Lung (tissue), 12 donors: Measurements from ENCODE around the gene CPM. TPM values are rescaled to one million over a fixed set of nuclear protein-coding genes. Genes with fewer than 3 reads are reported as not detected.

ENCODE experiments used
- ATAC-seq: fragments of 200-7000 bp; cut with Tn5 transposase; one replicate; pipeline ENCODE4 v1.9.1; 2020; ENCODE audit warnings: moderate number of reproducible peaks; ENCODE audit not compliant: insufficient read depth, low FRiP score
- DNase-seq, 3 donors: peaks; one replicate each; pipeline ENCODE4 v3.0.0-alpha.2; 2013 to 2017
- H3K27ac ChIP-seq, 2 donors: one replicate each; pipeline ENCODE4 v1.5.1; 2013; ENCODE audit warnings: mild to moderate bottlenecking in 2 of 2, moderate library complexity in 2 of 2, control low read depth in 1 of 2, inconsistent platforms in 1 of 2, low read depth in 1 of 2, low read length in 1 of 2
- H3K27me3 ChIP-seq, 3 donors: one replicate each; pipeline ENCODE4 v1.5.1; 2013; ENCODE audit warnings: low read length in 2 of 3; ENCODE audit not compliant: control insufficient read depth in 3 of 3, insufficient read depth in 3 of 3
- H3K36me3 ChIP-seq, 4 donors: one replicate each; pipeline ENCODE4 v1.5.1; 2013; ENCODE audit warnings: low read length in 4 of 4, mild to moderate bottlenecking in 1 of 4, moderate library complexity in 1 of 4; ENCODE audit not compliant: control insufficient read depth in 4 of 4, insufficient read depth in 4 of 4
- H3K4me1 ChIP-seq, 5 donors: one replicate each; pipeline ENCODE4 v1.5.1; 2013; ENCODE audit warnings: low read length in 5 of 5, mild to moderate bottlenecking in 2 of 5, moderate library complexity in 1 of 5; ENCODE audit not compliant: control insufficient read depth in 5 of 5, insufficient read depth in 5 of 5
- H3K4me3 ChIP-seq: one replicate; pipeline ENCODE4 v1.5.1; 2013; ENCODE audit warnings: mild to moderate bottlenecking, control low read depth, moderate library complexity
- H3K9ac ChIP-seq, 2 donors: one replicate each; pipeline ENCODE4 v1.5.1; 2013; ENCODE audit warnings: low read length in 2 of 2, control low read depth in 1 of 2; ENCODE audit not compliant: insufficient read depth in 1 of 2
- H3K9me3 ChIP-seq, 4 donors: one replicate each; pipeline ENCODE4 v1.5.1; 2013; ENCODE audit warnings: low read length in 3 of 4, mild to moderate bottlenecking in 1 of 4, moderate library complexity in 1 of 4; ENCODE audit not compliant: control insufficient read depth in 4 of 4, insufficient read depth in 3 of 4
- WGBS, 2 donors: extraction: QIAGEN DNeasy Blood & Tissue Kit; methylation state at CpG; one replicate each; pipeline ENCODE4 v1.1.7; 2013; 5-methylcytosine and 5-hydroxymethylcytosine counted together
- polyA plus RNA-seq, 2 donors: library from polyadenylated mRNA; stranded (reverse); fragments of 200-250 nt; gene quantifications; one replicate each; pipeline ENCODE4 v1.2.1, GENCODE V29; 2013
- total RNA-seq, 2 donors: library from RNA; depleted of rRNA in 1 of 2; stranded (reverse); fragments of >200 nt in 1 of 2; gene quantifications; one replicate each; pipeline ENCODE4 v1.2.1, GENCODE V29; 2014 to 2021
- TF ChIP-seq, protein P1 (sequence below): IDR thresholded peaks from 2 replicates; pipeline ENCODE4 v1.5.1; 2012; ENCODE audit warnings: mild to moderate bottlenecking; ENCODE audit errors: control extremely low read depth, extremely low read depth
- donor health status: control.
- donor health status: control.
- donor health status: Bipolar disorder and iron deficiency.
- donor health status: healthy.
- donor health status: DM: yes; HTN: yes; CAD: no.

CPM gene
- total and polyA plus RNA-seq, 4 donors, result 66.6 to 241 (median 136) TPM

DNA sequence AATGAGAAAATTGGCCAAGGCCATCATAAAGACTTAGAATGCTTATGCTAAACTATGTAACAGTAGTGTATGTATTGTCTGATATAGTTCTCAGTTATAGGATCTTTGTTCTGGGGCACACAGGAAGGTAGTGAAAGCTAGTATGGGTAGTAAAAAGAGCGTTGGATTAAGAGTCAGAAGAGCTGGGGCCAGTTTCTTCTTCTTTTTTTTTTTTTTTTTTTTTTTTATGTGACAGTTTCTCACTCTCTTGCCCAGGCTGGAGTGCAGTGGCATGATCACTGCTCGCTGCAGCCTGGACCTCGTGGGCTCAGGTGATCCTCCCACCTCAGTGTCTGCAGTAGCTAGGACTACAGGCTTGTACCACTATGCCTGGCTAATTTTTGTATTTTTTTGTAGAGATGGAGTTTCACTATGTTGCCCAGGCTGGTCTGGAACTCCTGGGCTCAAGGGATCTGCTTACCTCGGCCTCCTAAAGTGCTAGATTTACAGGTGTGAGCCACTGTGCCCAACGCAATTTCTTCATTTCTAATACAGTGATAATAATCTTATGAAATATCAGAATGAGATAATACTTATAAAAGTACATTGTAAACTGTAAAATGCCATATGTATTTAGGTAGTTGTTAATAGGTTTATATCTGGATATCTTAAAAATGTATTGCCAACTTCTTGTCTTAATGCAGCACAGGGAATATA, 117.6 kb downstream of the CPM start:
- DNase-seq (no peak), ATAC-seq (no peak)
- no peak overlapping the region for H3K9ac ChIP-seq
- H3K27ac ChIP-seq, result no peak overlapping the region
- peaks cover 11 to 26% (median 26%) of the 10 kb centered on the region in 4 donors for H3K36me3 ChIP-seq
- H3K4me3 ChIP-seq, result no peak overlapping the region
- no peaks in the 10 kb centered on the region for H3K9me3 ChIP-seq
- peaks cover 0 to 4% (median 0%) of the 10 kb centered on the region in 5 donors for H3K4me1 ChIP-seq
- TF ChIP-seq, protein P1, sequence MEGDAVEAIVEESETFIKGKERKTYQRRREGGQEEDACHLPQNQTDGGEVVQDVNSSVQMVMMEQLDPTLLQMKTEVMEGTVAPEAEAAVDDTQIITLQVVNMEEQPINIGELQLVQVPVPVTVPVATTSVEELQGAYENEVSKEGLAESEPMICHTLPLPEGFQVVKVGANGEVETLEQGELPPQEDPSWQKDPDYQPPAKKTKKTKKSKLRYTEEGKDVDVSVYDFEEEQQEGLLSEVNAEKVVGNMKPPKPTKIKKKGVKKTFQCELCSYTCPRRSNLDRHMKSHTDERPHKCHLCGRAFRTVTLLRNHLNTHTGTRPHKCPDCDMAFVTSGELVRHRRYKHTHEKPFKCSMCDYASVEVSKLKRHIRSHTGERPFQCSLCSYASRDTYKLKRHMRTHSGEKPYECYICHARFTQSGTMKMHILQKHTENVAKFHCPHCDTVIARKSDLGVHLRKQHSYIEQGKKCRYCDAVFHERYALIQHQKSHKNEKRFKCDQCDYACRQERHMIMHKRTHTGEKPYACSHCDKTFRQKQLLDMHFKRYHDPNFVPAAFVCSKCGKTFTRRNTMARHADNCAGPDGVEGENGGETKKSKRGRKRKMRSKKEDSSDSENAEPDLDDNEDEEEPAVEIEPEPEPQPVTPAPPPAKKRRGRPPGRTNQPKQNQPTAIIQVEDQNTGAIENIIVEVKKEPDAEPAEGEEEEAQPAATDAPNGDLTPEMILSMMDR, result no peak
- no peaks in the 10 kb centered on the region for H3K27me3 ChIP-seq
- WGBS, 2 donors, result 86 to 94% methylated on average over 5 of the region's 5 CpGs

DNA sequence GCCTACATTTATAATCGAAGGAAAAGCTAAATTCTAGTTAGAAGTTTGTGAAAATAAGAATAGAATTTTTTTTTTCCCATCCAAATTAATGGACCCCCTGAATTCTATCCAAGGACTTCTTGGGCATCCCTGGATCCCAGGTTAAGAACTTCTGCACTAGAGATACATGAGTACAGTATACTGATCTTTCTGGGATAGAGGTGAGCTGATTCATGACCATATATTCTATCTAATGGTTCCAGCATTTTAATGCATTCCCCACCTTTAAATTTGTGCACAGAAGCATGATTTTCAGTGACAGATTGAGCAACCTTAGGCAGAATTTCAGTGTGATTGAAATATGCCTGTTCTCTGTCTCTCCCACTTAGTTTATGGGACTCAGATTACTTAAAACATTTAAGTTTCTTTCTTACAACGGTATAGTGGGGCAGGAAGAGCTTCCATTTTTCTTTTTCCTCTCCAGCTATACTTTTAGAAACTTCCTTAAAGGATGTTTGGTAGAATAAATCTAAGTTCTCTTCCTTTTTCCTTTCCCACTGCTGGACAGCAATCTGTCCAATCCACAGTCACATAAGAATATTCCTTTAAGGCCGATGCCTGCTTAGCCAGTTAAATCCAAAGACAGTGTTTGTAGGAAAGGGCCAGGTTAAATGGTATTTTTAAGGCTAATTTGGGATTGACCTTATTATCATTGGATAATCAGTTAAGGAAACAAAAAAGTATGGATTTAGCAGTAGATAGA, 118.3 kb downstream of the CPM start:
- H3K27me3 ChIP-seq, result no peaks in the 10 kb centered on the region
- no peak overlapping the region for H3K4me3 ChIP-seq
- DNase-seq, result no peak
- TF ChIP-seq, protein P1, result no peak
- no peak for ATAC-seq
- H3K9me3 ChIP-seq, result no peaks in the 10 kb centered on the region
- 70 to 74% methylated on average over 3 of the region's 3 CpGs for WGBS, 2 donors
- peaks cover 11 to 26% (median 24%) of the 10 kb centered on the region in 4 donors for H3K36me3 ChIP-seq
- no peak overlapping the region for H3K9ac ChIP-seq
- H3K27ac ChIP-seq, result no peak overlapping the region
- peaks cover 0 to 4% (median 0%) of the 10 kb centered on the region in 5 donors for H3K4me1 ChIP-seq

DNA sequence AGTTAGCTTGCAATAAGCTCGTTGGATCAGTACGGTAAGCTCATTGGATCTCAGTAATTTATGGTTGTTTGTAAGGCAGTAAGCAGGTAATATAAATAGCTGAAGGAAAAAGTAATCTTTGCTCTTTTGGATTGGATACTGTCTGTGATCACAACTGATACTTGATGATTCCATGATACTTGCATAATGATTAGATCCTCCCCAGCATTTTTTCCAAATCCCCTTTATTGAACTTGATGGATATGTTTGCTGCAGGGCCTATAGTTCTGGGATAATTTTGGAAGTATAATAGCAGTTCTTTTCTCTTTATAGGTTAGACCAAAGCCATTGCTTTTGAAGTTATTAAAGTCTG, 119.8 kb downstream of the CPM start:
- H3K4me3 ChIP-seq, result no peak overlapping the region
- H3K27me3 ChIP-seq, result no peaks in the 10 kb centered on the region
- WGBS, 2 donors, result 85 to 86% methylated on average over 2 of the region's 2 CpGs
- ATAC-seq (no peak), DNase-seq (no peak)
- TF ChIP-seq, protein P1, result no peak
- H3K9me3 ChIP-seq, result no peaks in the 10 kb centered on the region
- no peak overlapping the region for H3K27ac ChIP-seq
- H3K9ac ChIP-seq, result no peak overlapping the region
- peaks cover 8 to 28% (median 24%) of the 10 kb centered on the region in 4 donors for H3K36me3 ChIP-seq
- H3K4me1 ChIP-seq, result peaks cover 0 to 4% (median 0%) of the 10 kb centered on the region in 5 donors
